HG02588 (cell line): ENCODE results near the gene RABGAP1L.

Source experiments
- ATAC-seq: cut with Tn5 transposase; IDR thresholded peaks from one replicate; pipeline ENCODE4 v1.9.1; 2021; ENCODE audit warnings: mild to moderate bottlenecking, moderate library complexity; ENCODE audit not compliant: unreplicated experiment

Gene RABGAP1L

DNA sequence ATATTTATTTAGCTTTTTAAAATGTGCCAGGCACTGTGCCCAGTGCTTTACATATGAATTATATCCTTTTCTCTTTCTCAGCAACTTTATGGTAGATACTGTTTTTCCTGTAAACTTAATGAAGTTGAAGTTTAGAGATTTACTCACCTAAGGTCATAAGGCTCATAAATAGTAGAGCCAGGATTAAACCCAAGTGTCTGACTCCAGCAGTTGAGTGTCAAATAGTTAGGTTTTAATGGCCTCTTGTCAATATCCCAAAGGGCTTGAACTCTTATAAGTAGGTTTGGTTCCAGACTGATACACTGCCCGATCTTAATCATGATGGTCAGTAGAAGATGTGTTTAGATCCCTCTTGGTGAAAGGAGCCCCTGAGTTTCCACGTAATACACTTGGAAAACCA lies 37.8 kb downstream of the RABGAP1L start:
- no peak for ATAC-seq

DNA sequence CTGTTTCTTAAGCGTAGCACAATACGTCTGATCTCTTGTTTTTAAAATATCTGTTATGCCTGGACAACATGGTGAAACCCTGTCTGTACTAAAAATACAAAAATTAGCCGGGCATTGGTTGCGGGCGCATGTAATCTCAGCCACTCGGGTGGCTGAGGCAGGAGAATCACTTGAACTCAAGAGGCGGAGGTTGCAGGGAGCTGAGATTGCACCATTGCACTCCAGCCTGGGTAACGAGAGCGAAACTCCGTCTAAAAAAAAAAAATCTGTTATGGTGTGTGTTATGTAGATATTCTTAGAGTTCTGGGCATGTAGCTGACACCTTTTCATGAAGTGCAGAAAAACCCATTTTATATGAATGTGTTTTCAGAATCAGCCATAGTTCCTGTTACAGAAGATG lies 38.2 kb downstream of the RABGAP1L start:
- ATAC-seq, result no peak

DNA sequence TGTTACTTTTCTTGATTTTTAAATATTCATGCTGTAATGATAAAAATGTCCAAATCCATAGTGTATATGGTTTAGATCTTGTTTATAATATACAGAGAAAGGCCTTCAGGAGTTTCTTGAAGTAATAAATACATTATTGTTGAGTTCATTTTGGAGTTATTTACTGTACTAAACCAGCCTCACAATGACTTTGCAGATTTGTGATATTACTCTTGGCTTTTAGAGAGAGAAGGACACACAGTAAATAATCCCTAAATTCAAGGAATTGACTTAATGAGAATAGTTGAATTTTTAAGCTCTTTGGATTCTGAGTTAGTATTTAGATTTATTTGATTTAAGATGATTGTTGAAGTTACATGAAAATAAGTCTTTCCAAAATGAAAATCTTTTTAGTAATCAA lies 38.9 kb downstream of the RABGAP1L start:
- no peak for ATAC-seq

DNA sequence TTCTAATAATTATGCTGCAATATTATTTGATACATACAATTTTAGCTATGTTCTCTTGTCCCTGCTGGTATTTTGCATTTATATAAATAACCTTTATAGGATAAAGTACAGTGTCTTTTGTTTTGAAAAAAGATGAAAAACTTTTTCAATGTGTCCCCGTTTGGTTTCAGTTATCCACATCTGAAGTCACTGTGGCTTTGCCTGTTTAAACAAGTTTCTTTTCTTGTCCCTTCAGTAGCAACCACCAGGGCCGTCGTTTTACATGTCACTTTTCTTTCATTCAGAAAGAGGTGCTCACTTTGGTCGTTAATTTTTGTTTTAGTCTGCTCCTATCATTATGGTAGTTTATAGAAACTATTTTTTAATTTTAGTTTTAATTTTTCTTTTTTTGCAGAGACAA lies 41.4 kb downstream of the RABGAP1L start:
- ATAC-seq, result no peak

DNA sequence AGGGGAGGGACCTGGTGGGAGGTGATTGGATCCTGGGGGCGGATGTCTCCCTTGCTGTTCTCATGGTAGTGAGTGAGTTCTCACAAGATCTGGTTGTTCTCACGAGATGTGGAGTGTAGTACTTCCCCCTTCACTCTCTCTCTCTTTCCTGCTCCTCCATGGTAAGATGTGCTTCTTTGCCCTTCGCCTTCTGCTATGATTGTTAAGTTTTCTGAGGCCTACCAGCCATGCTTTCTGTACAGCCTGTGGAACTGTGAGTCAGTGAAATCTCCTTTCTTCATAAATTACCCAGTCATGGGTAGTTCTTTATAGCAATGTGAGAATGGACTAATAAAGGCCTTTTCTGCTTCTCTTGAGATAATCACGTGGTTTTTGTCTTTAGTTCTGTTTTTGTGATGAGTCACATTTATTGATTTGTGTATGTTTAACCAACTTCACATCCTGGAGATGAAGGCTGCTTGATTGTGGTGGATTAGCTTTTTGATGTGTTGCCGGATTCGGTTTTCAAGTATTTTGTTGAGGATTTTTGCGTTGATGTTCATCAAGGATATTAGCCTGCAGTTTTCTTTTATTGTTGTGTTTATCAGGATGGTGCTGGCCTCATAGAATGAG lies 45.5 kb downstream of the RABGAP1L start:
- peak; percentile 49 for ATAC-seq

DNA sequence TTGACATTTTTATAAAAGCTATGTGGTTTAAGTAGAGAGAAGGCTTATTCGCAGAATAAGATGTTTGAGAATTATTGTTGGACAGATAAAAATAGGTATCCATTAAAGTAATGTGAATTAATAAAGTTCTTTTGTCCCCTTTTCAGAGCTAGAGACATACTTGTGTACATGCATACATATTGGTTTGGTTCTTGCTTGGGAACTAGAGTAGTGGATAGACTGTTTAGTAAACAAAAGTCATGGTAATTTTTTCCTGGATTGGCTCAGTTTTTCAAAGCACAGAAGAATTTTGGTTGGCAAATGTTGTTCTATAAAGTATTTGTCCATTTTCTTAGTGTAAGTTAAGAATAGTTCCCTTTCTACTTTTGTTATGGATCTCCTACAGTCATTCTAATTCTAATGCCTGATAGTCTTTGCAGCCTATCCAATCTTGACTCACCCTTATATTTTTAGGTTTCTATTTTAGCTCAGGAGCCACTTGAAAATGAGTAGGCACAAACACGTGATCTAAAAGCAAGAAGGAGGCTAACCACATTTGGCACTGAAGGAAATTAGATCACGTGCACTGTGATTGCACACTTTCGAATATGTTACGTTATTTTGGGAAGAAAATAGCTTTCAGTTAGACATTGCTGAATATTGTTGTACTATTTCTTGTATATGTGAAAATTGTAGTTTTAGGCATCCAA lies 47.0 kb downstream of the RABGAP1L start:
- no peak for ATAC-seq

DNA sequence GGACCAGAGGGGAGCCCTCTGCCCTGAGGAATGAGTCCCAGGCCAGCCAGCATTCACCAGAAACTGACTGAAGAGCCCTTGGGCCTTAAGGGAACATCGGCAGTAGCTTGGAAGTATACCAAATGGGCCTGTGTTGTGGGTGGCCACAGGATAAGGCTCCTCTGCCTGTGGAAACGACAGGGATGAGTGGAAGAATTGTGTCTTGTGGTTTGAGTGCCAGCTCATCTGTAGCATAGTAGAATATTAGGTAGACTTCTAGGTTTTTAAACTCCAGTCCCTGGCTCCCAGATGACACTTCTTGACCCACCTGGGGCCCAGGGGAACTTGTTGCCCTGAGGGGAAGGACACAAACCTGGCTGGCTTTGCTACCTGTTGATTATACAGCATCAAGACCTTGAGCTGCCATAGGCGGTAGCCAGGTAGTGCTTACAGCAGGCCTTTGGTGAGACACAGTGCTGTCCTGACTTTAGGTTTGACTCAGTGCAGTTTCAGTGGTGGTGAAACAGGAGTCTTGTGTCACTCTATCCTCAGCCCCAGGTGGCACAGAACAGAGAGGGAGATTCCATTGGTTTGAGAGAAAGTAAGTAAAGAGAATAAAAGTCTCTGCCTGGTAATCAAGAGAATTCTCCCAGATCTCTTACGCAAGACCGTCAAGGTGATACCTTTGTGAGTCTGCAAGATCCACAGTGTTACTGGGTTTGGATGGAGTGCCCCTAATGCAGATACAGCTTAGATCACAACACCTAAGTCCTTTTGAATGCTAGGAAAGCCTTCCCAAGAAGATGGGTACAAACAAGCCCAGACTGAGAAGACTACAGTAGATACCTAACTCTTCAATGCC lies 50.2 kb downstream of the RABGAP1L start:
- peak; percentile 95 for ATAC-seq

DNA sequence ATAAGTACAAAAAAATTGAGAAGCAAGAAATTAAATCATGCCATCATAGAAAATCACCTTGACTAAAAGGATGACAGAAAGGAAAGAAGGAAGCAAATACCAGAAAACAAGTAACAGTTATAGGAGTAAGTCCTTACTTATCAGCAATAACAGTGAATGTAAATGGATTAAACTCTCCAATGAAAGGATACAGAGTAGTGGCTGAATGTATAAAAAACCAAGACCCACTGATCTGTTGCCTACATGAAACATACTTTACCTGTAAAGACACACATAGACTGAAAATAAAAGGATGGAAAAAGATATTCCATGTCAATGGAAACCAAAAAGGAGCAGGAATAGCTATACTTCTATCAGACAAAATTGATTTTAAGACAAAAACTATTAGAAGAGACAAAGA lies 52.2 kb downstream of the RABGAP1L start:
- ATAC-seq, result no peak

DNA sequence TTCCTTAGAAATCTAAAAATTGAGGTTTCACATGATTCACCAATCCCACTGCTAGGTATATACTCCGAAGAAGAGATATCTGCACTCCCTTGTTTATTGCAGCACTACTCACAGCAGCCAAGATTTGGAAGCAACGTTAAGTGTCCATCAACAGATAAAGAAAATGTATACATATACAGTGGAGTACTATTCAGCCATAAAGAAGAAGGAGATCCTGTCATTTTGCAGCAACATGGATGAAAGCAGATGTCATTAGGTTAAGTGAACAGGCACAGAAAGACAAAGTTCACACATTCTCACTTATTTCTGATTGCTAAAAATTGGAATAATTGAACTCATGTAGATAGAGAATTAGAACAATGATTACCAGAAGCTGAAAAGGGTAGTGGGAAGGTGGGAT lies 56.4 kb downstream of the RABGAP1L start:
- ATAC-seq, result no peak

DNA sequence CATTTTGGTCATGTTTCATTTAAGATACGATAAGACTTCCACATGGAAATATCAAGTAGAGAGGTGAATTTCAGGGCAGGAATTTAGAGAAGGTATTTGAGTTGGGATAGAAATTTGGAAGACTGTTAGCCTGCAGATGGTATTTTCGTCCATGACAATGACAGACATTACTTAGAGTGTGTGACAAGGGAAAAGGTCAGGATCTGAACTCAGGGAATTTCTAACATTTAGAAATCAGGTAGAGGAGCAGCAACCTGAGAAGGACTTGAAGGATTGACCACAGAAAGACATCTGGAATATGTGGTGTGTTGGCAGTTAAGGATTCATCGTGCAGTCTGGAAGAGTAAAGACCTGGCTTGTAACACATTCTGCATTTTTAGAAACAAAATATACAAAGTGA lies 57.9 kb downstream of the RABGAP1L start:
- ATAC-seq, result no peak

DNA sequence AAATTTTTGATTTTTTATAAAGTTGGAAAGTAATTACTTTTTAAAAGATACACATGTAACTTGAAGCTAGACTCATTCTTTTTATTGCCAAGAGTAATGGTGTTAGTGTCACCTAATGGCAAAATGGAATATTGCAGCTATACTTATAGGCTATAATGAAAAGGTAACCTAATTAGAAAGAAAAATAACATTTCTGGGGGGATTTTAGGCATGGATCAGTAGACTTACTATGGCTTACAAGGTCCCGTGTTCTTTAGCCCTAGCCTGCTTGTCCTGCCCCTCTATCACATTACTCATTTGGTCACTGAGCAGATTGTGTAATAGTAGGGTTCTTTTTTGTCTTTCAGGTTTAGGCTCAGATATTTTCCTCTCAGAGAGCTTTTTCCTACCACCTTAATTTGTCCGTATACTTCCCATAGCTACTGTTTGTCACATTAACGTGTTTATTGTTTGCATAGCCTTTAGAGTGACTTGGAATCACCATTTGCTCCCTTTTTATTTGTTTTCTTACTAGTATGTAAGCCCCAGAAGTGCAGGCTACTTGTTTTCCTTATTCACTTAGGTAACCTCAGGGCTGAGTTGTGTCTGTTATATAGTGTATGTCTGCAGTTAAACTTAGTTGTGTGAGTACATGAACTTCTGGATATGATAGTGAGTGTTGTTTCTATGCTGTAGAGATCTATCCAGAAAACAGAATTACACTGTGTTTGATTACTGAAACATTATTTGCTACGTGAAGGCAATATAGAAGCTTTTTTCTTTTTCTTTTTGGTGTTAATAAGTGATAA lies 58.7 kb downstream of the RABGAP1L start:
- ATAC-seq, result no peak

DNA sequence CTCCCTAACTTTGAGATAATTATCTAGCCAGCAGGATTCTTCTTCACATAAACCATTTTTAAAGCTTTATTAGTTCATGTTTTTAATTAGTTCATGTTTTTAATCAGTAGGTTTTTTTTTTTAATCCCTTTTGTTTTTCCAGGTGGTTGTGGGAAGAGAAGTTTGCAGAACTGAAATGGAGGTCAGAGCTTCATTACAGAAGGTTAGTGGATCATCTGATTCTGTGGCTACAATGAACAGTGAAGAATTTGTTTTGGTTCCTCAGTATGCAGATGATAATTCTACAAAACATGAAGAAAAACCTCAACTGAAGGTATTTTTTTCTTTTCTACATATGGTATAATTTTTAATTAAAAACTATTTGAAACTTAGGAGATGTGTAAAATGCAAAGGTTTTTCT lies 59.7 kb downstream of the RABGAP1L start:
- no peak for ATAC-seq

DNA sequence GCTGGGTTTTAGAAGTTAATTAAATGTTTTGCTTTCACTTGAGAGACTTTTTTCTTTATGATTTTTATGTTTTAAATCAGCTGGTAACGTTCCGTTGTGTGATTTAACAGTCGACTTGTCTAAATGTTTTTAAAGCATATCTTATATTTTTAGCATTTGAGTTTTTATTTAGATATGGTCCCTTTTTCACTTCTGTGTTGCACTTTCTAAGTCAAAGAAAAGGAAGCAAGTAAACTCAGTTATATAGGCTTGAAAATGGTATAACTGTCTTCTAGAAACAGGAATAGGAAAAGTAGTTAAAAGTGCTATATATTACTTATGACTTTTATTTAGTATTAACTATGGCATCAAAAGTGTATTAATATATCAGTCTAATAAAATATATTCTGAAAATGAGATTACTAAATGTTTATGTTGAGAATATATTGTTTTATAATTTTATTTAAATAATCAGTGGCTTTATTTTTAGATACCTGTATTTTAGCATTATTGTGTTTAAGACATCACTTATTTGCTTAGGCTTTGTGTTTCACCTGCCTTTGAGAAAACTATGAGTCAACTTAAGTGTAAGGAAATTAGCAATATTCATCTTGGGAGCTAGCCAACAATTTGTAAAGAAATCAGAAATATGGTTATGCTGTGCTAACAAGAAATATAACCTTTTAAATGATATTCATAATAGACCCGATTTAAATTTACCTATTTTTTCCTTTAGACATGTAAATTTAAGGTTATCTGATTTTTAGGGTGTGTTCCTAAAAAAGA lies 60.5 kb downstream of the RABGAP1L start:
- ATAC-seq, result no peak

DNA sequence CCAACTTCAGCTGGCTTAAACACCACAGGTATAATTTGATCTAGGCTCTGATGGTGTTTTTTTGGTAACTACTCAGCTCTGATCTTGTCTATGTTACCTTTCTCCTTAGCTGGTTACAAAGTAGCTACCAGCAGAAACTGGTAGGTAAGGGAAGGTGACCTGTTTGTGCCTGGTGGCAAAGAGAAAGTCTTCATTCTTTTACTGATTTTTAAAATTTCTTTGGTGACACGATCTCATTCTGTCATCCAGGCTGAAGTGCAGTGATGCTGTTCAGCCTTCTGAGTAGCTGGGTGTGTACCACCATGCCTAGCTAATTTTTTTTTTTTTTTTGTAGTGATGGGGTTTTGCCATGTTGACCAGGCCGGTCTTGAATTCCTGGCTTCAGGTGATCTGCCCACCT lies 62.4 kb downstream of the RABGAP1L start:
- no peak for ATAC-seq

DNA sequence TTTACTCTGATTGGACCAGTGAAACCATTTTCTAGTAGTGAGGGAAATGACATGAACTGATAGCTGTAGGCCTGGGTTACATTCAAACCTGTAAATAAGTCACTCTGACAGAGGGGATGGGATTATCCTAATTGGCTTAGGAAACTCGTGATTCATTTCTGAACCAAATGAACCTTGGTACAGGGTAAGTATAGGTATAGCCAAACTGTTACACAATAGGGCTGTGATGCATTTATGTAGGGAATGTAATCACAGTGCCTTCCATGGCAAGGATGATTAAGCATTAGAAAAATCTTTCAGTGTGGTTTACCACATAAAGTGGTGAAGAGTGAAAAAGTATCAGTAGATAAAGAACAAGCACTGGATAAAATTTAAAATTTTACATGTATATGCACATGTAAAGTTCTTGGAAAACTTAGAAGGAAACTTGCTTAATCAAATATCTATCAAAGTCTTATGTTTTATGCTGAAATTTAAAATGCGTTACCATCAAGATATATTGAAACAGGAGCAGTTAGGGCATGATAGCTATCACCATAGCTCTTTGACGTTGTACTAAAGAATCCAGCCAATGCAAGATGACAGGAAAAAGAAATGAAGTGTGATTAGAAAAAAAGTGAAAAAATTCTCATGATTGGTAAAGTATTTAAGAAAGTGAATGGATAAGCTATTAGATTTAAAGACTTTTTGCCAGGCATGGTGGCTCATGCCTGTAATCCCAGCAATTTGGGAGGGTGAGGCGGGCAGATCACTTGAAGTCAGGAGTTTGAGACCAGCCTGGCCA lies 63.0 kb downstream of the RABGAP1L start:
- no peak for ATAC-seq

DNA sequence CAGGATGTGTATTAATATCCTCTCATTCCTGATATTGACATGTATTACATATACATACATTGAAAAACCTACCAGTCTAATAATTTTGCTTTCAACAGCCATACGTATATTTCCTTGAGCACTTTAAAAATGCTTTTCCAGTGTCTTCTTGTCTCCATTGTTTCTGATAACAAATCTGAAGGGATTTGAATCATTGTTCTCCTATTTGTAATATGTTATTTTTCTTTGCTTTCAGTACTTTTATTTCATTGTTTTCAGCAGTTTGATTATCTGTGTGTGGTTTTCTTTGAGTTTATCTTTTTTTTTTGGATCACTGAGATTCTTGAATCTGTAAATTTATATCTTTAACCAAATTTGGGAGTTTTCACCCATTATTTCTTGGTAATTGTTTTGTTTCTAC lies 65.3 kb downstream of the RABGAP1L start:
- no peak for ATAC-seq

DNA sequence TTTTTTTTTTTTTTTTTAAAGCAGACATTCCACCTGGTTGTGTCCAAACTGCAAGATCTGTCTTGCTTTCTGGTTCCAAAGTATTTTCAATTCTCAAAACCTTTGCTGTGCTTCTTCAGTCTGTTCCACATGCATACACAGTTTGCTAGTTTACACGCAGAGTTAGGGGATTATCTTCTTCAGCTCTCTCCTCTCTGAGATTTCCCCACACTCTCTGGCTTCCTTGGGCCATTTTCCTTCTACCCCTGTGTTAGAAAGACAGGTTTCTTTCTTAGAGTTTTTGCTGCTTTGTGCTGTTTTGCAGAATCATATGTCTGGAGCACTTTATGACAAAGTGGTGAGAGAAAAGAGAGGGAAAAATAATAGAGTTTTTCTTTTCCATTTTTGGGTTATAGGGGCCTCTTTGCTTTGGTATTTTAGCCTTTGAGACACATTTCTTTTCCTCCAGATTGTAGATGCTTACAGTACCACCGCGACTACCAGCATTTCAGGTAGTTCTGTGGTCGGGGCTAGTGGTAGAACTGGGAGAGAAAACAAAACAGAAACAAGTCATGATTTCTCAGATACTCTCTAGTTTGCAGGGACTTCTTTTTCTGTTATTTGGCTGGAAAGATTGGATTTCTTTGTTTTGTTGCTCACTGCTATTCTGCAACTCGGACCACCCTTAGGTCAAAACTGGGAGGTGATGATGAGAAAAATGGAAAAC lies 66.3 kb downstream of the RABGAP1L start:
- ATAC-seq, result no peak

DNA sequence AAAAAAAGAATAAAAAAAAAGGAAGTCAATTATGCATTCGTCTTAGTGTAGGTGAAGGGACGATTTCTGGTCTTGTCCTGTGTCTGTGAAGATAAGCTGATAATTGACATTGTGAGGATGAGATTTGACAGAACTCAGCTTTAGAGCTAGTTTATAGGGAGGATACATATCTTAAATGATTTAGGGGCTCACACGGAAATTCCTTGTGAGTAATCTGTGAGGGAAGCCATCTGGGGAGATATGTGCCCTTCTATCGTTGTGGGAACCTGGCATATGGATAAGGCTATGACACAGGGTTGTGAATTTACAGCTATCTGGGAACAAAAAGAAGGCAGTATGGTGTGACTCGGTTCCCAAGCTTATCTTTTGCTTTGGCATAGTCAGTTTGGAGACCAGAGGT lies 71.1 kb downstream of the RABGAP1L start:
- ATAC-seq, result no peak

DNA sequence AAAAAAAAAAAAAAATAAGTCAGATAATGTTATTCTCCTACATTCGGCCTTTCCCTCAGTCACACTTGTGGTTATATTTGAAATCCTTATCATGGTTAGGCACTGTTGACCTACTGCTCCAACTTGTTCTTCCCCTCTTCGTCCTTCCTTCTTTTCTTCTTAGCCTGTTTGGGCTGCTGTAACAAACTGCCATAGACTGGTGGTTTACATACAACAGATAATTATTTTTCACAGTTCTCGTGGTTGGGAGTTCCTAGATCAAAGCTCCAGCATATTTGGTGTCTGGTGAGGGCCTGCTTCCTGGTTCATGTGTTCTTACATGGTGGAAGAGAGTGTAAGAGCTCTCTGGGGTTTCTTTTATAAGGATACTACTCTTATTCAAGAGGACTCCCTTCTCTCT lies 73.4 kb downstream of the RABGAP1L start:
- no peak for ATAC-seq
